ENCODE data around the gene RPS19.

The RPS19 gene

GRCh38 chr19:41890936-41891335 is 30.9 kb downstream of the RPS19 start:
- WGBS, 2 experiments (ENCODE audit: insufficient coverage in 2 of 2) = 98 to 100% methylated on average over 2 to 3 of the region's 4 CpGs
- H3K27ac ChIP-seq (ENCODE audit: low read depth, low read length, severe bottlenecking) = no peak overlapping the region
- H3K36me3 ChIP-seq (ENCODE audit: control insufficient read depth, insufficient read depth, low read length) = peaks cover 57% of the 10 kb centered on the region
- H3K4me3 ChIP-seq (ENCODE audit: extremely low read depth, insufficient read depth, low read length, poor library complexity, severe bottlenecking) = no peak overlapping the region
- no peaks in the 10 kb centered on the region for H3K9me3 ChIP-seq (ENCODE audit: control insufficient read depth, low read length)
- H3K4me1 ChIP-seq (ENCODE audit: control insufficient read depth, insufficient read depth, low read length, poor library complexity, severe bottlenecking) = peaks cover 22% of the 10 kb centered on the region

- H3K4me3 ChIP-seq (ENCODE audit: extremely low read depth, insufficient read depth, low read length, poor library complexity, severe bottlenecking) = no peak overlapping the region
- no peak overlapping the region for H3K27ac ChIP-seq (ENCODE audit: low read depth, low read length, severe bottlenecking)
- peaks cover 64% of the 10 kb centered on the region for H3K36me3 ChIP-seq (ENCODE audit: control insufficient read depth, insufficient read depth, low read length)
- H3K9me3 ChIP-seq (ENCODE audit: control insufficient read depth, low read length) = no peaks in the 10 kb centered on the region
- H3K4me1 ChIP-seq (ENCODE audit: control insufficient read depth, insufficient read depth, low read length, poor library complexity, severe bottlenecking) = peaks cover 8% of the 10 kb centered on the region
- WGBS, 2 experiments (ENCODE audit: insufficient coverage in 2 of 2) = 94 to 95% methylated on average over 27 to 29 of the region's 34 CpGs
Measured at GRCh38 chr19:41892173-41892902, 32.3 kb downstream of the RPS19 start.

GRCh38 chr19:41893899-41894298 is 33.8 kb downstream of the RPS19 start:
- Histone ChIP-seq H3K27ac (ENCODE audit: low read depth, low read length, severe bottlenecking) (no peak overlapping the region), H3K4me3 (ENCODE audit: extremely low read depth, insufficient read depth, low read length, poor library complexity, severe bottlenecking) (no peak overlapping the region), H3K9me3 (ENCODE audit: control insufficient read depth, low read length) (no peaks in the 10 kb centered on the region), H3K36me3 (ENCODE audit: control insufficient read depth, insufficient read depth, low read length) (peaks cover 72% of the 10 kb centered on the region), H3K4me1 (ENCODE audit: control insufficient read depth, insufficient read depth, low read length, poor library complexity, severe bottlenecking) (no peaks in the 10 kb centered on the region)
- WGBS, 2 experiments (ENCODE audit: insufficient coverage in 2 of 2) = 95 to 98% methylated on average over 4 to 5 of the region's 6 CpGs

- peaks cover 69% of the 10 kb centered on the region for H3K36me3 ChIP-seq (ENCODE audit: control insufficient read depth, insufficient read depth, low read length)
- H3K4me3 ChIP-seq (ENCODE audit: extremely low read depth, insufficient read depth, low read length, poor library complexity, severe bottlenecking) = no peak overlapping the region
- no peaks in the 10 kb centered on the region for H3K9me3 ChIP-seq (ENCODE audit: control insufficient read depth, low read length)
- WGBS, 2 experiments (ENCODE audit: insufficient coverage in 2 of 2) = 94% methylated on average over 10 to 14 of the region's 14 CpGs
- no peak overlapping the region for H3K27ac ChIP-seq (ENCODE audit: low read depth, low read length, severe bottlenecking)
- no peaks in the 10 kb centered on the region for H3K4me1 ChIP-seq (ENCODE audit: control insufficient read depth, insufficient read depth, low read length, poor library complexity, severe bottlenecking)
Measured at GRCh38 chr19:41894350-41894749, 34.3 kb downstream of the RPS19 start.

- WGBS, 2 experiments (ENCODE audit: insufficient coverage in 2 of 2) = 86 to 89% methylated on average over 10 to 19 of the region's 19 CpGs
Measured at GRCh38 chr19:41895745-41896580, 35.9 kb downstream of the RPS19 start.

GRCh38 chr19:41896581-41896942 is 36.5 kb downstream of the RPS19 start:
- Histone ChIP-seq H3K36me3 (ENCODE audit: control insufficient read depth, insufficient read depth, low read length) (peaks cover 65% of the 10 kb centered on the region), H3K4me1 (ENCODE audit: control insufficient read depth, insufficient read depth, low read length, poor library complexity, severe bottlenecking) (no peaks in the 10 kb centered on the region), H3K4me3 (ENCODE audit: extremely low read depth, insufficient read depth, low read length, poor library complexity, severe bottlenecking) (no peak overlapping the region), H3K9me3 (ENCODE audit: control insufficient read depth, low read length) (no peaks in the 10 kb centered on the region), H3K27ac (ENCODE audit: low read depth, low read length, severe bottlenecking) (no peak overlapping the region)
- no CpG with 5 or more reads among the region's 1 CpG for WGBS, 2 experiments (ENCODE audit: insufficient coverage in 2 of 2)

More at GRCh38 chr19:41895745-41896580, 35.9 kb downstream of the RPS19 start:
- no peak overlapping the region for H3K4me3 ChIP-seq (ENCODE audit: extremely low read depth, insufficient read depth, low read length, poor library complexity, severe bottlenecking)
- H3K36me3 ChIP-seq (ENCODE audit: control insufficient read depth, insufficient read depth, low read length) = peaks cover 64% of the 10 kb centered on the region
- no peaks in the 10 kb centered on the region for H3K9me3 ChIP-seq (ENCODE audit: control insufficient read depth, low read length)
- no peak overlapping the region for H3K27ac ChIP-seq (ENCODE audit: low read depth, low read length, severe bottlenecking)
- H3K4me1 ChIP-seq (ENCODE audit: control insufficient read depth, insufficient read depth, low read length, poor library complexity, severe bottlenecking) = no peaks in the 10 kb centered on the region

GRCh38 chr19:41897181-41897580 is 37.1 kb downstream of the RPS19 start:
- H3K27ac ChIP-seq (ENCODE audit: low read depth, low read length, severe bottlenecking) = no peak overlapping the region
- H3K4me3 ChIP-seq (ENCODE audit: extremely low read depth, insufficient read depth, low read length, poor library complexity, severe bottlenecking) = no peak overlapping the region
- no peaks in the 10 kb centered on the region for H3K9me3 ChIP-seq (ENCODE audit: control insufficient read depth, low read length)
- no peaks in the 10 kb centered on the region for H3K4me1 ChIP-seq (ENCODE audit: control insufficient read depth, insufficient read depth, low read length, poor library complexity, severe bottlenecking)
- WGBS, 2 experiments (ENCODE audit: insufficient coverage in 2 of 2) = no CpG with 5 or more reads among the region's 3 CpGs
- peaks cover 65% of the 10 kb centered on the region for H3K36me3 ChIP-seq (ENCODE audit: control insufficient read depth, insufficient read depth, low read length)

GRCh38 chr19:41897820-41898219 is 37.8 kb downstream of the RPS19 start:
- 95% methylated on average over 14 to 22 of the region's 24 CpGs for WGBS, 2 experiments (ENCODE audit: insufficient coverage in 2 of 2)
- Histone ChIP-seq H3K27ac (ENCODE audit: low read depth, low read length, severe bottlenecking) (no peak overlapping the region), H3K9me3 (ENCODE audit: control insufficient read depth, low read length) (no peaks in the 10 kb centered on the region), H3K36me3 (ENCODE audit: control insufficient read depth, insufficient read depth, low read length) (peaks cover 65% of the 10 kb centered on the region), H3K4me3 (ENCODE audit: extremely low read depth, insufficient read depth, low read length, poor library complexity, severe bottlenecking) (no peak overlapping the region), H3K4me1 (ENCODE audit: control insufficient read depth, insufficient read depth, low read length, poor library complexity, severe bottlenecking) (no peaks in the 10 kb centered on the region)

GRCh38 chr19:41898235-41898634 is 38.2 kb downstream of the RPS19 start:
- H3K4me1 ChIP-seq (ENCODE audit: control insufficient read depth, insufficient read depth, low read length, poor library complexity, severe bottlenecking) = no peaks in the 10 kb centered on the region
- peaks cover 66% of the 10 kb centered on the region for H3K36me3 ChIP-seq (ENCODE audit: control insufficient read depth, insufficient read depth, low read length)
- H3K4me3 ChIP-seq (ENCODE audit: extremely low read depth, insufficient read depth, low read length, poor library complexity, severe bottlenecking) = no peak overlapping the region
- 93 to 97% methylated on average over 14 to 15 of the region's 15 CpGs for WGBS, 2 experiments (ENCODE audit: insufficient coverage in 2 of 2)
- H3K9me3 ChIP-seq (ENCODE audit: control insufficient read depth, low read length) = no peaks in the 10 kb centered on the region
- no peak overlapping the region for H3K27ac ChIP-seq (ENCODE audit: low read depth, low read length, severe bottlenecking)

GRCh38 chr19:41901707-41902360 is 41.8 kb downstream of the RPS19 start:
- 95 to 96% methylated on average over 15 to 21 of the region's 21 CpGs for WGBS, 2 experiments (ENCODE audit: insufficient coverage in 2 of 2)
- H3K4me1 ChIP-seq (ENCODE audit: control insufficient read depth, insufficient read depth, low read length, poor library complexity, severe bottlenecking) = no peaks in the 10 kb centered on the region
- no peaks in the 10 kb centered on the region for H3K9me3 ChIP-seq (ENCODE audit: control insufficient read depth, low read length)
- H3K27ac ChIP-seq (ENCODE audit: low read depth, low read length, severe bottlenecking) = no peak overlapping the region
- H3K36me3 ChIP-seq (ENCODE audit: control insufficient read depth, insufficient read depth, low read length) = peaks cover 79% of the 10 kb centered on the region
- H3K4me3 ChIP-seq (ENCODE audit: extremely low read depth, insufficient read depth, low read length, poor library complexity, severe bottlenecking) = no peak overlapping the region
